ENCODE results near the gene TNFRSF1A. TPM values are rescaled to one million over a fixed set of nuclear protein-coding genes. Genes with fewer than 3 reads are reported as not detected.

TNFRSF1A gene
- 30.7 TPM for polyA plus RNA-seq (2013, experiment 1 of 4)
- polyA plus RNA-seq (2013, experiment 2 of 4): 29.3 TPM
- polyA plus RNA-seq (2013, experiment 3 of 4): 24.1 TPM
- polyA plus RNA-seq (2013, experiment 4 of 4): 31.3 TPM

- H3K4me1 ChIP-seq (ENCODE audit: control insufficient read depth, insufficient read depth, low read length): peaks cover 55% of the 10 kb centered on the region
- H3K4me3 ChIP-seq (ENCODE audit: insufficient read depth, low read depth, low read length): peak within 1 kb of the TSS; percentile 71
- H3K27ac ChIP-seq (ENCODE audit: insufficient read depth, low read depth, low read length, poor library complexity, severe bottlenecking): peak within 1 kb of the TSS; percentile 69
- no peaks in the 10 kb centered on the region for H3K9me3 ChIP-seq (ENCODE audit: control insufficient read depth, low read length)
- WGBS, 2 experiments: 0 to 1% methylated on average over 21 of the region's 21 CpGs
- H3K36me3 ChIP-seq (ENCODE audit: control insufficient read depth, insufficient read depth, low read length): no peaks in the 10 kb centered on the region
- no peaks in the 10 kb centered on the region for H3K27me3 ChIP-seq (ENCODE audit: control insufficient read depth, insufficient read depth, low read length, poor library complexity, severe bottlenecking)
Observed at GRCh38 chr12:6341417-6342139, at the start of gene TNFRSF1A. TNFRSF1A (minus strand) TSS chr12:6342076; CDS start chr12:6341814, 262 bp downstream.

- H3K36me3 ChIP-seq (ENCODE audit: control insufficient read depth, insufficient read depth, low read length): no peaks in the 10 kb centered on the region
- no peak overlapping the region for H3K27ac ChIP-seq (ENCODE audit: insufficient read depth, low read depth, low read length, poor library complexity, severe bottlenecking)
- H3K4me1 ChIP-seq (ENCODE audit: control insufficient read depth, insufficient read depth, low read length): no peaks in the 10 kb centered on the region
- H3K4me3 ChIP-seq (ENCODE audit: insufficient read depth, low read depth, low read length): no peak overlapping the region
- WGBS, 2 experiments: 89 to 92% methylated on average over 17 of the region's 17 CpGs
- H3K27me3 ChIP-seq (ENCODE audit: control insufficient read depth, insufficient read depth, low read length, poor library complexity, severe bottlenecking): no peaks in the 10 kb centered on the region
- H3K9me3 ChIP-seq (ENCODE audit: control insufficient read depth, low read length): no peaks in the 10 kb centered on the region
Observed at GRCh38 chr12:6391013-6391412, 49.1 kb upstream of the TNFRSF1A start.

GRCh38 chr12:6390084-6390799, 48.4 kb upstream of the TNFRSF1A start:
- Histone ChIP-seq H3K4me1 (ENCODE audit: control insufficient read depth, insufficient read depth, low read length) (no peaks in the 10 kb centered on the region), H3K4me3 (ENCODE audit: insufficient read depth, low read depth, low read length) (no peak overlapping the region), H3K36me3 (ENCODE audit: control insufficient read depth, insufficient read depth, low read length) (no peaks in the 10 kb centered on the region), H3K9me3 (ENCODE audit: control insufficient read depth, low read length) (no peaks in the 10 kb centered on the region), H3K27me3 (ENCODE audit: control insufficient read depth, insufficient read depth, low read length, poor library complexity, severe bottlenecking) (no peaks in the 10 kb centered on the region), H3K27ac (ENCODE audit: insufficient read depth, low read depth, low read length, poor library complexity, severe bottlenecking) (no peak overlapping the region)
- WGBS, 2 experiments: 89 to 90% methylated on average over 15 of the region's 15 CpGs

- Histone ChIP-seq H3K27me3 (ENCODE audit: control insufficient read depth, insufficient read depth, low read length, poor library complexity, severe bottlenecking) (peaks cover 17% of the 10 kb centered on the region), H3K4me1 (ENCODE audit: control insufficient read depth, insufficient read depth, low read length) (peaks cover 1% of the 10 kb centered on the region), H3K9me3 (ENCODE audit: control insufficient read depth, low read length) (no peaks in the 10 kb centered on the region), H3K4me3 (ENCODE audit: insufficient read depth, low read depth, low read length) (no peak overlapping the region), H3K36me3 (ENCODE audit: control insufficient read depth, insufficient read depth, low read length) (no peaks in the 10 kb centered on the region), H3K27ac (ENCODE audit: insufficient read depth, low read depth, low read length, poor library complexity, severe bottlenecking) (no peak overlapping the region)
- 73 to 79% methylated on average over 7 of the region's 7 CpGs for WGBS, 2 experiments
Observed at GRCh38 chr12:6387541-6387940, 45.7 kb upstream of the TNFRSF1A start.

- Histone ChIP-seq H3K4me3 (ENCODE audit: insufficient read depth, low read depth, low read length) (no peak overlapping the region), H3K36me3 (ENCODE audit: control insufficient read depth, insufficient read depth, low read length) (no peaks in the 10 kb centered on the region), H3K27ac (ENCODE audit: insufficient read depth, low read depth, low read length, poor library complexity, severe bottlenecking) (no peak overlapping the region), H3K4me1 (ENCODE audit: control insufficient read depth, insufficient read depth, low read length) (peaks cover 3% of the 10 kb centered on the region), H3K27me3 (ENCODE audit: control insufficient read depth, insufficient read depth, low read length, poor library complexity, severe bottlenecking) (peaks cover 17% of the 10 kb centered on the region), H3K9me3 (ENCODE audit: control insufficient read depth, low read length) (no peaks in the 10 kb centered on the region)
- WGBS, 2 experiments: 94% methylated on average over 1 of the region's 1 CpG; no CpG with 5 or more reads in 1 of the 2 experiments
Observed at GRCh38 chr12:6386491-6386890, 44.6 kb upstream of the TNFRSF1A start.

GRCh38 chr12:6386038-6386437, 44.2 kb upstream of the TNFRSF1A start:
- WGBS, 2 experiments: 83 to 85% methylated on average over 11 of the region's 11 CpGs
- no peak overlapping the region for H3K4me3 ChIP-seq (ENCODE audit: insufficient read depth, low read depth, low read length)
- H3K36me3 ChIP-seq (ENCODE audit: control insufficient read depth, insufficient read depth, low read length): no peaks in the 10 kb centered on the region
- H3K4me1 ChIP-seq (ENCODE audit: control insufficient read depth, insufficient read depth, low read length): peaks cover 3% of the 10 kb centered on the region
- no peak overlapping the region for H3K27ac ChIP-seq (ENCODE audit: insufficient read depth, low read depth, low read length, poor library complexity, severe bottlenecking)
- peaks cover 17% of the 10 kb centered on the region for H3K27me3 ChIP-seq (ENCODE audit: control insufficient read depth, insufficient read depth, low read length, poor library complexity, severe bottlenecking)
- H3K9me3 ChIP-seq (ENCODE audit: control insufficient read depth, low read length): no peaks in the 10 kb centered on the region

- no peaks in the 10 kb centered on the region for H3K9me3 ChIP-seq (ENCODE audit: control insufficient read depth, low read length)
- peaks cover 17% of the 10 kb centered on the region for H3K27me3 ChIP-seq (ENCODE audit: control insufficient read depth, insufficient read depth, low read length, poor library complexity, severe bottlenecking)
- no peaks in the 10 kb centered on the region for H3K36me3 ChIP-seq (ENCODE audit: control insufficient read depth, insufficient read depth, low read length)
- no peak overlapping the region for H3K4me3 ChIP-seq (ENCODE audit: insufficient read depth, low read depth, low read length)
- WGBS, 2 experiments: 92 to 95% methylated on average over 36 of the region's 36 CpGs
- H3K27ac ChIP-seq (ENCODE audit: insufficient read depth, low read depth, low read length, poor library complexity, severe bottlenecking): no peak overlapping the region
- peaks cover 3% of the 10 kb centered on the region for H3K4me1 ChIP-seq (ENCODE audit: control insufficient read depth, insufficient read depth, low read length)
Observed at GRCh38 chr12:6384499-6385436, 42.9 kb upstream of the TNFRSF1A start.

- Histone ChIP-seq H3K36me3 (ENCODE audit: control insufficient read depth, insufficient read depth, low read length) (no peaks in the 10 kb centered on the region), H3K9me3 (ENCODE audit: control insufficient read depth, low read length) (no peaks in the 10 kb centered on the region)
Observed at GRCh38 chr12:6383572-6384498, 42.0 kb upstream of the TNFRSF1A start, which contains the start of gene LTBR. LTBR (plus strand) TSS chr12:6384162; CDS start chr12:6384359, 197 bp downstream.

GRCh38 chr12:6382982-6383381, 41.1 kb upstream of the TNFRSF1A start:
- H3K27ac ChIP-seq (ENCODE audit: insufficient read depth, low read depth, low read length, poor library complexity, severe bottlenecking): no peak overlapping the region
- H3K4me3 ChIP-seq (ENCODE audit: insufficient read depth, low read depth, low read length): no peak overlapping the region
- H3K9me3 ChIP-seq (ENCODE audit: control insufficient read depth, low read length): no peaks in the 10 kb centered on the region
- H3K36me3 ChIP-seq (ENCODE audit: control insufficient read depth, insufficient read depth, low read length): no peaks in the 10 kb centered on the region
- peaks cover 3% of the 10 kb centered on the region for H3K4me1 ChIP-seq (ENCODE audit: control insufficient read depth, insufficient read depth, low read length)
- 92 to 93% methylated on average over 6 of the region's 6 CpGs for WGBS, 2 experiments
- H3K27me3 ChIP-seq (ENCODE audit: control insufficient read depth, insufficient read depth, low read length, poor library complexity, severe bottlenecking): peaks cover 17% of the 10 kb centered on the region

More at GRCh38 chr12:6383572-6384498, 42.0 kb upstream of the TNFRSF1A start, which contains the start of gene LTBR:
- H3K4me3 ChIP-seq (ENCODE audit: insufficient read depth, low read depth, low read length): no peak within 1 kb of the TSS
- H3K4me1 ChIP-seq (ENCODE audit: control insufficient read depth, insufficient read depth, low read length): peaks cover 3% of the 10 kb centered on the region
- WGBS, 2 experiments: 60 to 61% methylated on average over 62 of the region's 62 CpGs
- no peak within 1 kb of the TSS for H3K27ac ChIP-seq (ENCODE audit: insufficient read depth, low read depth, low read length, poor library complexity, severe bottlenecking)
- peaks cover 17% of the 10 kb centered on the region for H3K27me3 ChIP-seq (ENCODE audit: control insufficient read depth, insufficient read depth, low read length, poor library complexity, severe bottlenecking)

All from ectodermal cell (in vitro differentiated cells).